IPS DF 4.7 (cell line): ENCODE results near the gene PRSS21.
A peak's percentile ranks its signal among the peaks of the same experiment; 100 is the strongest.

ENCODE experiments used
- DNase-seq: peaks from one replicate; pipeline ENCODE4 v3.0.0-alpha.2; 2013; ENCODE audit warnings: low spot score; ENCODE audit errors: extremely low read depth

PRSS21 gene

GRCh38 chr16:2866431-2866830, 49.4 kb downstream of the PRSS21 start:
- DNase-seq, result no peak

- DNase-seq, result no peak
Measured at GRCh38 chr16:2867661-2867986, 50.6 kb downstream of the PRSS21 start.

- peak; percentile 46 for DNase-seq
Measured at GRCh38 chr16:2867987-2868789, 51.2 kb downstream of the PRSS21 start.
